Measurements from ENCODE around the gene ERC2. TPM values are rescaled to one million over a fixed set of nuclear protein-coding genes. Genes with fewer than 3 reads are reported as not detected.

ERC2 gene
- total and polyA plus RNA-seq, 2 donors (not counting 1 experiment from before 2014, with no cell fraction given), result 0.14 to 0.17 TPM

- H3K27ac ChIP-seq (ENCODE audit: insufficient read depth, low read length), result peak overlapping the region; percentile 88
- H3K9ac ChIP-seq (ENCODE audit: insufficient read depth, low read length), result peak overlapping the region; percentile 68
- H3K4me1 ChIP-seq (ENCODE audit: control insufficient read depth, extremely low read depth, insufficient read depth, low read length), result peaks cover 5% of the 10 kb centered on the region
- peaks cover 94% of the 10 kb centered on the region for H3K79me2 ChIP-seq (ENCODE audit: control insufficient read depth, insufficient read depth, low read length)
- peak overlapping the region; percentile 44 to 91 (median 62) for H3K4me3 ChIP-seq (replicated peaks in 1 of 4; ENCODE audit: control extremely low read depth in 1 of 4, insufficient read depth in 1 of 4, low read depth in 3 of 4, low read length in 4 of 4)
- no peaks in the 10 kb centered on the region for H4K20me1 ChIP-seq (ENCODE audit: control insufficient read depth, extremely low read depth, insufficient read depth, low read length)
- H3K36me3 ChIP-seq (ENCODE audit: control insufficient read depth, insufficient read depth, low read length), result peaks cover 5% of the 10 kb centered on the region
- no peaks in the 10 kb centered on the region for H3K27me3 ChIP-seq (ENCODE audit: control insufficient read depth, insufficient read depth, low read length)
- H3K4me2 ChIP-seq (ENCODE audit: extremely low read depth, insufficient read depth, low read length), result peak overlapping the region; percentile 87
- H3K9me3 ChIP-seq (ENCODE audit: control insufficient read depth, insufficient read depth, low read depth, low read length), result no peaks in the 10 kb centered on the region
- peak; percentile 1 to 2 for TF ChIP-seq CTCF (conservative IDR thresholded peaks at IDR 0.05 in 1 of 2, IDR thresholded peaks at IDR 0.05 in 1 of 2; ENCODE audit: low read depth in 1 of 2, low read length in 2 of 2)
- TF ChIP-seq EZH2 (IDR thresholded peaks at IDR 0.05; ENCODE audit: low read length, missing control alignments), result no peak
- H2AFZ ChIP-seq (ENCODE audit: low read length), result no peak overlapping the region
- peak; percentile 39 to 73 for DNase-seq (ENCODE audit: low read depth in 2 of 2)
Measured at GRCh38 chr3:55481744-55482495, 986.3 kb downstream of the ERC2 start.

GRCh38 chr3:55480911-55481743 lies 987.1 kb downstream of the ERC2 start:
- Histone ChIP-seq H3K79me2 (ENCODE audit: control insufficient read depth, insufficient read depth, low read length) (peaks cover 93% of the 10 kb centered on the region), H3K9ac (ENCODE audit: insufficient read depth, low read length) (peak overlapping the region; percentile 68), H3K4me1 (ENCODE audit: control insufficient read depth, extremely low read depth, insufficient read depth, low read length) (peaks cover 9% of the 10 kb centered on the region), H3K4me3 (replicated peaks in 1 of 4; ENCODE audit: control extremely low read depth in 1 of 4, insufficient read depth in 1 of 4, low read depth in 3 of 4, low read length in 4 of 4) (peak overlapping the region; percentile 44 to 91 (median 64)), H3K4me2 (ENCODE audit: extremely low read depth, insufficient read depth, low read length) (peak overlapping the region; percentile 87), H3K27me3 (ENCODE audit: control insufficient read depth, insufficient read depth, low read length) (no peaks in the 10 kb centered on the region), H3K9me3 (ENCODE audit: control insufficient read depth, insufficient read depth, low read depth, low read length) (no peaks in the 10 kb centered on the region), H2AFZ (ENCODE audit: low read length) (no peak overlapping the region), H3K27ac (ENCODE audit: insufficient read depth, low read length) (peak overlapping the region; percentile 88), H4K20me1 (ENCODE audit: control insufficient read depth, extremely low read depth, insufficient read depth, low read length) (no peaks in the 10 kb centered on the region), H3K36me3 (ENCODE audit: control insufficient read depth, insufficient read depth, low read length) (peaks cover 5% of the 10 kb centered on the region)
- DNase-seq (ENCODE audit: low read depth in 2 of 2), result peak; percentile 72 to 80
- TF ChIP-seq CTCF (conservative IDR thresholded peaks at IDR 0.05 in 1 of 2, IDR thresholded peaks at IDR 0.05 in 1 of 2; ENCODE audit: low read depth in 1 of 2, low read length in 2 of 2) (no peak), EZH2 (IDR thresholded peaks at IDR 0.05; ENCODE audit: low read length, missing control alignments) (no peak)

Data from fibroblast of lung (primary cell).